NOMO-1 treated with dmso at 0.1 percent for 144 hours (cell line): ENCODE results near the gene C19orf38.
A peak's percentile ranks its signal among the peaks of the same experiment; 100 is the strongest.
"Not testable (repeated sequence)": the region's sequence is repeated elsewhere in the genome, so short reads cannot be mapped to it uniquely, and the experiment has no call there.

Source experiments
- DNase-seq: peaks from one replicate; lab custom pipeline; 2025; ENCODE audit not compliant: unreplicated experiment; lab: John Stamatoyannopoulos, UW

Gene C19orf38

DNA sequence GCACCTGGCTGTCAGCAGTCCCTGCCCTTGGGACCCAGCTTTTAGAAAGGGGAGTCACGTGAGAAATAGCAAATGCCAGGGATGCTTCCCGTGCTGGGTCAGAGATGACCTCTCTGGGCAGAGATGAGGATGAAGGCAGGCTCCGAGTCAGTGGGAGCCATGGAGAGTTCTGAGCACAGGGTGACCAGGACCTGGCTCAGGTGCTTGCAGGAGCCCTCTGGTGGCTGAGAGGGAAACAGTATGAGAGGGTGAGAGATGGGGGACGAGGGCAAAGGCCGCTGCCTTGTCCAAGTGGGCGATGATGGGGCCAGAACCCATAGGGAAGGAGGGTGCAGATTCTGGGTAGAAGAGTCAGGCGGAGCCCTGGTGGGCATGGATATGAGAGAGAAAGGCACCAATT is 28.0 kb upstream of the C19orf38 start:
- no peak for DNase-seq

DNA sequence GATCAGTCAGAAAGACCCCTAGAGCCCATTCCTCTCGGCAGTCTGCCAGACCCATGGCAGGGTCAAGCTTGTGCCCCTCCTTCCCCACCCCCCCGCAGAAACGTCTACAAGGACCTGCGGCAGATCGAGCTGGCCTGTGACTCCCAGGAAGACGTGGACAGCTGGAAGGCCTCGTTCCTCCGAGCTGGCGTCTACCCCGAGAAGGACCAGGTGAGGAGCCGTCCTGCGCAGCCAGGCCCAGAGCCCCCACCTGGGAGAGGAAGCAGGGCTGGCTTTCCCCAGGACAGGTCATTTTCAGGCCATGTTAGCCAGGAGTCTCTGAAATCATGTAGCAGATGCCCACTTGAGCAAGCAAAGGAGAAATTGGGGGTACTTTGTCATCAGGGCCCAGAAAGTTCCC is 24.5 kb upstream of the C19orf38 start:
- no peak for DNase-seq

DNA sequence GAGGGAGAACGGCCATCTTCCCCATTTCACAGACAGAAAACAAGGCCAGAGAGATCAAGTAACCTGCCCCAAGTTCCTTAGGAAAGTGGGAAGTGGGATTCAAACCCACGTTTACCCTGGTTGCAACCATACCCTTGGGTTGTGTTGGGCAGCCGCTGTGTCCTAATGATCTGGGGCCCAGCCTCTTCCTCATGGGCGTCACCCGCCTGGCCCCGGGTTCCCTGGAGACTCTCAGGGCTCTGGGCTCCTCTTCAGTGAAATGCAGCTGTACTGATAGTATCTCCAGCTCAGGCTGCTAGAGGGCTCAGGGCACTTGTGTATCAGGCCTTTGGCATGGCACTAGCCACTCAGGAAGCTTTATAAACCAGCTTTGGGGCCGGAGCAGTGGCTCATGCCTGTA is 22.0 kb upstream of the C19orf38 start:
- DNase-seq, result no peak

DNA sequence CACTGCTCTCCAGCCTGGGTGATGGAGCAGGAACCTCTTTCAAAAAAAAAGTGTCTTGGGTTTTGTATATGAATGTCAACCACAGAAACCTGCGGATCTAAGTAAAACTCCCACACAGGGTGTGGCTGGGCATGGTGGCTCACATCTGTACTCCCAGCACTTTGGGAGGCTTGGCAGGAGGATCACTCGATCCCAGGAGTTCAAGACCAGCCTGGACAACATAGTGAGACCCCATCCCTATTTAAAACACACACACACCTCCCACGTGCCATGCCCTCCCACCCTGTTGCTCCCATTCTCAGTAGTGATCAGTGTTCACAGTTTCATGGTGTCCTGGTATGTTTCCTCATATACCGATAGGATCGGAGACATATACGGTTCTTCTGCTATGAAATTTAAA is 21.4 kb upstream of the C19orf38 start:
- DNase-seq, result no peak

DNA sequence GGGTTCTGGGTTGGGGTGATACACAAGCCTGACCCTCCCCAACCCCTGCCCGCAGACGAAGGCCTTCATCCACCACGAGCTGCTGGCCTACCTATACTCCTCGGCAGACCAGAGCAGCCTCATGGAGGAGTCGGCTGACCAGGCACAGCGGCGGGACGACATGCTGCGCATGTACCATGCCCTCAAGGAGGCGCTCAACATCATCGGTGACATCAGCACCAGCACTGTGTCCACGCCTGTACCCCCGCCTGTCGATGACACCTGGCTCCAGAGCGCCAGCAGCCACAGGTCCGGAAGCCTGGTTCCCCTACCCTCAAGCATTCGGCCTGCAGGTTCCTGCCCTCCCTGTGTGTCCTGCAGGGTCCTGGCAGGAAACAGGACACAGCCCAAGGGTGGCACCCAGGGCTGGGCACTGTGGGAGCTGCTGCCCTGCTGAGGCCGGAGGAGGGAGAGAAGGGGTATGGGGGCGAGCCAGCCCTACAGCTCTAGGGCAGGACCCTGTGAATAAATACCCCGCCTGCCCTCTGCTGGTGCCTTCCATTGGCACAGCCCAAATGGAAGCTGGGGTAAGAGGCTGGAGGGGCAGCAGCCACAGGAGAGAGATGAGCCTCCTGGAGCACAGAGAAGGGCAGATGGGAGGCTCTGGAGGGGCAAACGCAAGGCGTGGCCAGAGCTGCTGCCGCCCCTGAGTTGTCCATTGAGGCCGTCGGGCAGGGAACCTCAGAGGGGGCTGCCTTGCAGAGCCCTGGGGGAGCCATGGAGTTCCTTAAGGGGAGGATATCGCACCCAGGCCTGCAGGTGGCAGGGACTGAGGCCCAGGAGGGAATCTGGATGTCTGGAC is 19.0 kb upstream of the C19orf38 start:
- no peak for DNase-seq

DNA sequence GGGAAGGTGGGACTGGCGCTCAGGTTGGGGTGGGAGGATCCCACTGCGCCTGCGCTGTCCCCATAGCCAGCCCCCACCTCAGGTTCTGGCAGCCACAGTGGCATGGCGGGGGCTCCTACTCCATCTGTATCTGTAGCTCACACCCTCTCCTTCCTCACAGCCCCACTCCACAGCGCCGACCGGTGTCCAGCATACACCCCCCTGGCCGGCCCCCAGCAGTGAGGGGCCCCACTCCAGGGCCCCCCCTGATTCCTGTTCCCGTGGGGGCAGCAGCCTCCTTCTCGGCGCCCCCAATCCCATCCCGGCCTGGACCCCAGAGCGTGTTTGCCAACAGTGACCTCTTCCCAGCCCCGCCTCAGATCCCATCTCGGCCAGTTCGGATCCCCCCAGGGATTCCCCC is 18.2 kb upstream of the C19orf38 start:
- no peak for DNase-seq

DNA sequence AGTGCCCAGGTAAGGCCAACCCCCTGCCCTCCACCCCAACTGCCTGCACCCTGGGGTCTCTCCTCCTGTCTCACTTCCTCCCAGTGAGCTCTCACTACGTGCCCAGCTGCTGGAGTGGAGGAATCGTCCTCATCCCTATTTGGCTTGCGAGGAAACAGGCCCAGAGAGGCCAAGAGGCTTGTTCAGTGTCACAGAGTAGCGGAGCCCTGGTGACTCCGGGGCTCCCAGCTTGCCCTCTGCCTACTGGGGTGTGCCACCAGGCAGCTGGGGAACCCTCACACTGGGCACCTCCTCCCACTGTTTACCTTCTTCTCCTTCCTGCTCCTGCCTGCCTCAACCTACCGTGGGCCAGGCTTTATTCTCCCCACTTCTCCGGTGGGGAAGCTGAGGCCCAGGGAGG is 17.8 kb upstream of the C19orf38 start:
- no peak for DNase-seq

DNA sequence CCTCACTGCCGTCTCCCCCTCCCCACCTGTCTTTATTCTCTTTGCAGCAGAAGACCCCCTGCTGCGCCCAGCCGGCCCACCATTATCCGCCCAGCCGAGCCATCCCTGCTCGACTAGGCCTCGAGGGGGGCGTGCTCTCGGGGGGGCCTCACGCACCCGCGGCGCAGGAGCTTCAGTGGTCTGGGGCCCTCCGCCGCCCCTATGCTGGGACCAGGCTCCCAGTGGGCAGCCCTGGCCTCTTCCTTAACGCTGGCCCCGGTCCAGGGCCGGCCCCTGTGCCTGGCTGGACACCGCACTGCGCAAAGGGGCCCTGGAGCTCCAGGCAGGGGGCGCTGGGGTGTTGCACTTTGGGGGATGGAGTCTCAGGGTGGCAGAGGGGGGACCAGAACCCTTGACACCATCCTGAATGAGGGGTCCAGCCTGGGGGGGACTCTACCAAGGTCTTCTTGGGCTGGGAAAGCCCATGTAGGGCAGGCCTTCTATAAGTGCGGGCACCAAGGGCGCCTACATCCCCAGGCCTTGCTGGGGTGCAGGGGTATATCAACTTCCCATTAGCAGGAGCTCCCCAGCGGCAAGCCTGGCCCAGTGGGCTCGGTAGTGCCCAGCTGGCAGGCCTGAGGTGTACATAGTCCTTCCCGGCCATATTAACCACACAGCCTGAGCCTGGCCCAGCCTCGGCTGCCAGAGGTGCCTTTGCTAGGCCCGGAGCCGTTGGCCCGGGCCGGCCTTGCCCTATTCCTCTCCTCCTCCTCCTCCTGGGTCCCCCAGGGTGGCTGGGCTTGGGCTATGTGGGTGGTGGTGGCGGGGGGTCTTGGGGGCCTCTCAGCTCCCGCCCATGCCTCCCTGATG is 17.1 kb upstream of the C19orf38 start:
- DNase-seq, result no peak

DNA sequence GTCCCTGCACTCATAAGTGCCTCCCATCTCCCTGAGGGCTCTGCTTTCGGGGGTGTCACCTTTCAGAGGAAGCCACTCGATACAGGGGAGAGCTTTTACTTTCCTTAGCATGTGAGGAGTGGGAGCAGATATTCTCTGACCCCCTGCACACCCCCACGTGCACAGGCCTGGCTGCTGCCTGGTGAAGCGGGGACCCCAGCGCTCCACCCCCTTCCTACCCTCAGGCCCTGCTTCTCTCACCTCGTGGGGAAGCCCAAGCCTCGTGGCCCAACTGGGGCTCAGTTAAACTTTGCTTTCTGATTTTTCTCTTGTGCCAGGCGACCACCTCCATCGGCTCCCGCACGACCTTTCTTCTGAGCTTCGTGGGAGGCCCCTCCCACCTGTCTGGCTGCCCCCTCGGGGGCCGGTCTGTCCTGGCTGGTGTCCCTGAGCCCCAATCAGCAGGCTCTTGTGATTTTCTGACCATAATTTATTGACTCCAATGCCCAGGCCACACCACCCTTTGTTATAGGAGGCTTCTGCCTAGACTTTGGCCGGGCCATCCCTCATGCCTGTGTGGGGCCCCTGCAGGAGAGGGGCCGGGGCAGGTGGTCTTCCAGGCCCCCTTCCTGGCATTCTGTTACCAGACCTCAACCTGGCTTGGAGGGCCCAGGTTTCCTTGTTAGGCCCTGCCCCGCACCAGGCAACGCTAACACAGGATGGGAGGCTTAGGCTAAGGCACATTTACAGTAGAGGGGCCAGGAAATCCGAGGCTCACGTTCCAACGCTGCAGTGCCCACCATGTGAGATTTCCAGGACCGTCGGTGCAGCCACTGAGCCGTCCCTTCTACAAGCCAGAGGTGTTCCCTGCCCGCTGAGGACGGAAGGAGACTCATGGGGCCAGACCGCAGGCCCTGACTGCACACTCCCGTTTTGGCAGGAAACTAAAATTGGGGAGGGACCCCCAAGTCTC is 16.0 kb upstream of the C19orf38 start:
- no peak for DNase-seq

DNA sequence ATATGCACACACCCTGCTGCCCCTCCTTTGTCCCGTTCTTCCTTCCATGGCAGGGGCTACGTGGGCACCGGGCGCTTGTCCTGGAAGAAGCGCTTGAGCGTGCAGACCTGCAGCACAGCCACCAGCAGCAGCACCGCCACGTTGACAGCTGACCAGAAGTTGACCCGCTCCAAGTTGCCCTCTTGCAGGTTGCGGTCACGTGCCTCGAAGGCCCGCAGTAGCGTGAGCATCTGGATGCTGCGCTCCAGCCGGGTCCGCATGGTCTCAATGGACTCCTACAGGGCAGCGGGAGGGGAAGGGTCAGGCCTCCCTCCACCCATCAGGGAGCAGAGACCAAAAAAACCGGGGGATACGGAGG is 15.3 kb upstream of the C19orf38 start:
- no peak for DNase-seq

DNA sequence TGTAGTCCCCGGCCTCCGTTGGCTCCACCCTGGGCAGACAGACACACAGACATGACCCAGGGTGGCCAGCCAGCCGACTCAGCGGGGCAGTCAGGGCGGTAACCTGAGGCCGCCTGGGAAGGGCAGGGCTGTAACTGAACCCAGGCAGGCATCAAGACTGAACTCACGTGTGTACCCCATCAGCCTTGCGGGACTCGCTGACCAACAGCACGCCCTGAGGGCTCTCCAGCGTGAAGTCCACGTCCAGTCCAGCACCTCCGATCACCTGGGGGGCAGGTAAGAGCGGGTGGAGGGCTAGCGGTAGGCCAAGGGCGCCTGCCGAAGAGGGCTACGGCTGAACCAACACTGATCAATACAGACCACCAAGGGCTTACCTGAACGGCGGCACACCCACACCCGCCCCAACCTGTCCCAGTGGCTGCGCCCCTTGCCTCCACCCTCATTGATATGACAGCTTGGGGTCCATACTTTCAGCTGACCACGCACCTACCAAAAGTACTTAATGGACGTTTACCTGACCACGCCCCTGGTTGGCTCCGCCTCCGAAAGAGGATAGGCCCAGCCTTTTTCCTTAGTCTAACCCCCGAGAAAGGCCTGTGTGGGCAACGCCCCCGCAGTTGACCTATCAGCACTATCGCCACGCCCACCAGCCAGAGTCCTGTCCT is 13.0 kb upstream of the C19orf38 start:
- DNase-seq, result no peak

DNA sequence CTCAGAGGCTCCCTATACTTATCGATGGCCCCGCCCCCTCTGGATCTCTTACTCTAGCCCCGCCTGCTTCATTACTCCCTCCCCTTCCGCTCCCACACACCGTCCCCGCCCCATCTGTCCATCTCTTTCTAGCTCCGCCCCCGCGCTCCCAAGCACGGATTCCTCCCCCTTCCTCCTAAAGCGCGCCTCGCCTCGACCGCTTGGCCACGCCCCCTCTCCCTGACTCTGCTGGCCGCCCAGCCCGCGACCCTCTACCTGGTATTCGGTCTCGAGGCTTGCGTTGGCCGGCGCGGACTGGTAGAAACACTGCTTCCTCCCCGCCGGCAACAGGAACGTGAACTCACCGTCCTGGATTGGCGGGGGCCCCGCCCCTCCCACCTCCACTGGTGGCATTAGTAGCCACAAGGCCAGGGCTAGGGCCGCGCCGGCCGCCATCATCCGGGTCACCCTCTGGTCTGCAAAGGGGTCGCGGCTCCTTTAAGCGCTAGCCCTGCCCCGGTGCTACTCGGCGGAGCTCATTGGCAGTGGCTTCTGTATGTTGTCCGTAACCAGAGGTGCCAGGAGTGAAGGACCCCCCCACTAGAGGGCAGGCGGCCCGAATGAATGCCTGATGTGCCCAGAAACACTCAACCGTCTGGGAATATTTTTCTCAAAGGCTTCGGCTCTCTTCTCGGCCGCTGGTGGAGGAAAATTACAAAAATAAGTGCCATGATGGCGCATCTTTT is 12.3 kb upstream of the C19orf38 start, which contains the start of gene TMED1:
Gene TMED1 (minus strand): TSS at position 459 of the 725 bp plus-strand sequence. CDS start 21 bp downstream, at position 438.
- peak; percentile 95 for DNase-seq

DNA sequence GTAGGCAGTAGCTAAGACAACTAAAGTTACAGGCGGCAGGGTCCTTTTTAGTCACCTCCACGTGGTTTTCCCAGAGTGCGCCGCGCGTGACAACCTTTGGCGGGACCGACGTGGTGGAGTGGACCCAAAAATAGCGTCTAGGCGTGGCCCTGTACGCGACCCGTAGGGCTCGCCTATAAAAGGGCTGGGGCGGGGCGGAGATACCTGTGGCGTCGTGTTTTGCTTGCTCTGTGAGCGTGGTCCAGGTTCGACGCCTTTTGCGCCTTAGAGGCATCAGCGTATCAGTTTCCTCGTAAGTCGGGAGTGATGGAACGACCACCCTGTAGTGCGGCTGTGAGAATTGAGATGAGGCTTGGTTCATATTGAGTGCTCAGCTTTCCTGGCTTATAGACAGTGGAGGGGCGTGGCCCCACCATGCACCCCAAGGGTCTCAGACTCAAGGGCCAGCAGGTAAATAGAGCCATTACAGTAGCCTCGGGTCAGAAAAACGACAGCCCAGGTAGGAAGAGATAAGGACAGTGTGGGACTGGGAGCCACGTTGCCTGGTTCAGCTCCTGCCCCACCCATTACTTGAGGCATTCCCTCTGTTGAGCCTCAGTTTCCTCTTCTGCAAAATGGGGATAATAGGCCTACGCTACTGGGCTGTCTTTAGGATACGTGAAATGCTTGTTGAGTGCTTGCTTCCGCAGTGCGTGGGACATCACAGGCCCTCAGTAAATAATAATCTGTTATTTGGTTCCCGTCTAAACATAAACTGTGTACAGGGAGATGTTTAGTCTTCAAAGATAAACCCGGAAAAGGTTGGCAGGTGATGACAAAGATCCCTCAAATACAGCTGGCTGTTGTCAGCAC is 11.5 kb upstream of the C19orf38 start:
- peak; percentile 85 for DNase-seq

DNA sequence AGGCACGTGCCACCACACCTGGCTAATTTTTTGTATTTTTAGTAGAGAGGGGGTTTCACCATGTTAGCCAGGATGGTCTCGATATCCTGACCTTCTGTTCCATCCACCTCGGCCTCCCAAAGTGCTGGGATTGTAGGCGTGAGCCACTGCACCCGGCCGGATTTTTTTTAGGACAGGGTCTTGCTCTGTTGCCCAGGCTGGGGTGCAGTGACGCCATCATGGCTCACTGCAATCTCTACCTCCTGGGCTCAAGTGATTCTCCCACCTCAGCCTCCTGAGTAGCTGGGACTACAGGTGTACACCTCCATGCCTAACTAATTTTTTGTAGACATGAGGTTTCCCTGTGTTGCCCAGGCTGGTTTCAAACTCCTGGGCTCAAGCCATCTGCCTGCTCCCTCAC is 10.6 kb upstream of the C19orf38 start:
- not testable (repeated sequence) for DNase-seq

DNA sequence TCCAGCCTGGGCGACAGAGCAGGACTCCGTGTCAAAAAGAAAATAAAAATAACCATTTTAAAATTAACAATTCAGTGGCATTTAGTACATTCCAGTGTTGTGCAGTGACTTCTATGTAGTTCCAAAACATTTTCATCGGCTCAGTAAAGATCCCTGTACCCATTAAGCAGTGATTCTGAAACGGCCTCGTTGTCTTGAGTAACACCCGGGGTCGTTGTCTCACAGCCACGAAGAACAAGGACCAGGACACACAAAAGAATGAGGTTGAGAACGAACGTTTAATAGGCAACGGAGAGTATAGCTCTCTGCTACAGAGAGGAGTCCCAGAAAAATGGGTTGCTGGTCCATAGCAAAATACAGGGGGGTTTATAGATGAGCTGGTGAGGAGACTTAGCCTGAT is 9.8 kb upstream of the C19orf38 start:
- DNase-seq, result no peak

DNA sequence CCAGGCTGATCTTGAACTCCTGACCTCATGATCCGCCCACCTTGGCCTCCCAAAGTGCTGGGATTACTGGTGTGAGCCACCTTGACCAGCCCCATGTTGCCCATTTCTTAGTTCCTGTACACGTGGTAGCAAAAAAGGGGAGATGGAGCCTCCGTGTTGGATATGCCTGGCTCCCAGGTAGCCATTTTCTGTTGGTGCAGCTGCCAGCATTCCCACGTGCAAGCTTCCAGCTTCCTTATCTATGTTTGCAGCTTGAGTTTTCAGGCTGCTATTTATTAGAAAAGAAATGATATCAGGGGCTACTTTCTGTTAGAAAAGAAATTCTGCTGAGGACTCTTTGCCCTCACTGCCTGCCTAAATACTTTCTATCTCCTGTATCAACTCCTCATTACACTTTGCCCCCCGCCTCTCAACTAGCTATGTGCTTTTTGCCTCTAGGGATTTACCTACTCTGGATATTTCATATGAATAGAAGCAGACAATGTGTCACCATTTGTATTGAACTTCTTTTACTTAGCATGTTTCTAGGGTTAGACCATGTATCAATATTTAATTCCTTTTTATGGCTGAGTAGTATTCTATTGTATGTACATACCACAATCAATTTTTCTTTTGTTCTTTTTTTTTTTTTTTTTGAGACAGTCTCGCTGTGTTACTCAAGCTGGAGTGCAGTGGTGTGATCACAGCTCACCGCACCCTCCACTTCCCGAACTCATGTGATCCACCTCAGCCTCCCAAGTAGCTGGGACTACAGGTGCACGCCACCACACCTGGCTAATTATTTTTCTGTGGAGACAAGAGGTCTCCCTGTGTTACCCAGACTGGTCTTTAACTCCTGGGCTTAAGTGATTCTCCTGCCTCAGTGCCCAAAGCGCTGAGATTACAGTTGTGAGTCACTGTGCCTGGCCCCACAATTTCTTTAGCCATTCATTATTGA is 8.8 kb upstream of the C19orf38 start:
- DNase-seq, result no peak

DNA sequence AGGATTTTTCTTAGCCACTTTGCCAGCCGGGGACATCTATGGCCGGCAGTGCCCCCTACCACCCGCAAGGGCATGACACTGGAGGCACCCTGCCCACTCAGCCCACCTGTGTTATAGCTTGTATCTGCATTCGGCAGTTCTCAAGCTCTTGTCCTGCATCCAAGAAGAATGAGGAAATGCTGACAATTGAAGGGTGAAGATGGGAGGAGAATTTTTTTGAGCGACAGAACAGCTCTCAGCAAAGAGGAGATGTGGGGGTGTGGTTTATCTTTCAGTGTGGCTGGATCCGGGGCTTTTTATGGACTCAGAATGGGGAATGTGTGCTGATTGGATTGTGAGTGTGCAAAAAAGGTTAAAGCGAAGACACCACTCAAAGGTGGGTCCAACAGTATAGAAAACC is 5.4 kb upstream of the C19orf38 start:
- DNase-seq, result no peak
